KMS-11 (cell line): ENCODE measurements around the gene STK31.

Experiments
- H2AFZ ChIP-seq: fragments of 200-600 bp; sonication (generic); 2 replicates; pipeline ENCODE4 v1.6.1; 2016; ENCODE audit warnings: antibody characterized with exemption, mixed run types, low read depth
- H3K27ac ChIP-seq: fragments of 200-600 bp; sonication (generic); 2 replicates; pipeline ENCODE4 v1.6.1; 2016; ENCODE audit warnings: mild to moderate bottlenecking, mixed run types
- H3K27me3 ChIP-seq: fragments of 200-600 bp; sonication (generic); 2 replicates; pipeline ENCODE4 v1.6.1; 2017; ENCODE audit warnings: mild to moderate bottlenecking, low read depth, mixed run types, moderate library complexity; ENCODE audit not compliant: insufficient read depth
- H3K36me3 ChIP-seq: fragments of 200-600 bp; sonication (generic); 2 replicates; pipeline ENCODE4 v1.6.1; 2017; ENCODE audit warnings: mild to moderate bottlenecking, mixed run types; ENCODE audit not compliant: insufficient read depth
- H3K4me1 ChIP-seq: fragments of 200-600 bp; sonication (generic); 2 replicates; pipeline ENCODE4 v1.6.1; 2016; ENCODE audit warnings: mild to moderate bottlenecking, low read depth, mixed run types; ENCODE audit not compliant: poor library complexity, severe bottlenecking
- H3K4me2 ChIP-seq: fragments of 200-600 bp; sonication (generic); 2 replicates; pipeline ENCODE4 v1.7.0; 2016; ENCODE audit warnings: mild to moderate bottlenecking, mixed run types
- H3K4me3 ChIP-seq: fragments of 200-600 bp; sonication (generic); IDR thresholded peaks from 2 replicates; pipeline ENCODE4 v1.6.1; 2017; ENCODE audit warnings: low read depth, low read length, mixed read lengths; ENCODE audit not compliant: insufficient read depth
- H3K79me2 ChIP-seq: fragments of 200-600 bp; sonication (generic); 2 replicates; pipeline ENCODE4 v1.6.1; 2016; ENCODE audit warnings: low read depth, mixed run types; ENCODE audit not compliant: insufficient read depth
- H3K9ac ChIP-seq: fragments of 200-600 bp; sonication (generic); 2 replicates; pipeline ENCODE4 v1.6.1; 2016; ENCODE audit warnings: mild to moderate bottlenecking, mixed run types
- H4K20me1 ChIP-seq: fragments of 200-600 bp; sonication (generic); 2 replicates; pipeline ENCODE4 v1.6.1; 2016; ENCODE audit warnings: mild to moderate bottlenecking, mixed run types; ENCODE audit not compliant: insufficient read depth
- CTCF ChIP-seq: fragments of 200-600 bp; sonication (generic); conservative IDR thresholded peaks from 2 replicates; pipeline ENCODE4 v1.6.1; 2017; ENCODE audit warnings: low read depth, mild to moderate bottlenecking, antibody characterized with exemption, low read length, moderate library complexity, mixed read lengths

STK31 gene

GRCh38 chr7:23709081-23709750, 803 bp upstream of the STK31 start:
- Histone ChIP-seq H3K4me1 (no peaks in the 10 kb centered on the region), H3K27ac (no peak overlapping the region), H3K4me2 (no peak overlapping the region), H2AFZ (no peak overlapping the region), H4K20me1 (no peaks in the 10 kb centered on the region), H3K79me2 (no peaks in the 10 kb centered on the region), H3K27me3 (no peaks in the 10 kb centered on the region), H3K4me3 (no peak overlapping the region), H3K9ac (no peak overlapping the region), H3K36me3 (no peaks in the 10 kb centered on the region)
- TF ChIP-seq CTCF, result no peak

GRCh38 chr7:23712368-23713284, 2.6 kb downstream of the STK31 start:
- no peaks in the 10 kb centered on the region for H3K79me2 ChIP-seq
- no peaks in the 10 kb centered on the region for H3K4me1 ChIP-seq
- no peaks in the 10 kb centered on the region for H3K36me3 ChIP-seq
- H3K4me2 ChIP-seq, result no peak overlapping the region
- H4K20me1 ChIP-seq, result no peaks in the 10 kb centered on the region
- H2AFZ ChIP-seq, result no peak overlapping the region
- peak; percentile 92 for TF ChIP-seq CTCF
- H3K4me3 ChIP-seq, result no peak overlapping the region
- H3K9ac ChIP-seq, result no peak overlapping the region
- no peak overlapping the region for H3K27ac ChIP-seq
- H3K27me3 ChIP-seq, result no peaks in the 10 kb centered on the region

- Histone ChIP-seq H3K9ac (no peak overlapping the region), H3K36me3 (no peaks in the 10 kb centered on the region), H3K27ac (no peak overlapping the region), H3K4me2 (no peak overlapping the region), H4K20me1 (no peaks in the 10 kb centered on the region), H3K4me3 (no peak overlapping the region), H3K4me1 (no peaks in the 10 kb centered on the region), H2AFZ (no peak overlapping the region), H3K27me3 (no peaks in the 10 kb centered on the region), H3K79me2 (no peaks in the 10 kb centered on the region)
- TF ChIP-seq CTCF, result no peak
Measured at GRCh38 chr7:23713285-23714149, 3.5 kb downstream of the STK31 start.

GRCh38 chr7:23714150-23714464, 4.1 kb downstream of the STK31 start:
- H3K4me1 ChIP-seq, result no peaks in the 10 kb centered on the region

More at GRCh38 chr7:23714150-23714464, 4.1 kb downstream of the STK31 start:
- Histone ChIP-seq H4K20me1 (no peaks in the 10 kb centered on the region), H3K4me3 (no peak overlapping the region), H2AFZ (no peak overlapping the region), H3K27ac (no peak overlapping the region), H3K36me3 (no peaks in the 10 kb centered on the region), H3K79me2 (no peaks in the 10 kb centered on the region), H3K9ac (no peak overlapping the region), H3K4me2 (no peak overlapping the region), H3K27me3 (no peaks in the 10 kb centered on the region)
- no peak for TF ChIP-seq CTCF
